Measurements from ENCODE around the gene GPX6. TPM values are rescaled to one million over a fixed set of nuclear protein-coding genes. Genes with fewer than 3 reads are reported as not detected.

GPX6 gene
- total RNA-seq, 4 donors from 2014 or later = not detected

- intact Hi-C loops (cut with DNase I; ENCODE audit: low total_unique reads) (no loop called here), in situ Hi-C loops (cut with MboI; ENCODE audit: low pct_ligation_motif_present in 1 of 4, low pct_unique_long_range_greater_than_20kb in 1 of 4, low sequenced_read_pairs in 3 of 4) (no loop called here)
- Histone ChIP-seq H3K27me3 (peaks cover 57% of the 10 kb centered on the region), H3K27ac (no peak overlapping the region), H3K4me1 (peaks cover 0 to 7% (median 2%) of the 10 kb centered on the region in 4 donors), H3K36me3 (no peaks in the 10 kb centered on the region), H3K4me3 (no peak overlapping the region), H3K9me3 (no peaks in the 10 kb centered on the region)
- WGBS, 2 donors (ENCODE audit: low coverage in 1 of 2) = 94% methylated on average over 1 of the region's 1 CpG; no CpG with 5 or more reads in 1 of the 2 donors
- no peak for DNase-seq
- TF ChIP-seq POLR2A (IDR thresholded peaks at IDR 0.05) (no peak), EP300 (IDR thresholded peaks at IDR 0.05; ENCODE audit: low read depth) (no peak), POLR2AphosphoS5 (IDR thresholded peaks at IDR 0.05) (no peak)
- TF ChIP-seq, protein P1, sequence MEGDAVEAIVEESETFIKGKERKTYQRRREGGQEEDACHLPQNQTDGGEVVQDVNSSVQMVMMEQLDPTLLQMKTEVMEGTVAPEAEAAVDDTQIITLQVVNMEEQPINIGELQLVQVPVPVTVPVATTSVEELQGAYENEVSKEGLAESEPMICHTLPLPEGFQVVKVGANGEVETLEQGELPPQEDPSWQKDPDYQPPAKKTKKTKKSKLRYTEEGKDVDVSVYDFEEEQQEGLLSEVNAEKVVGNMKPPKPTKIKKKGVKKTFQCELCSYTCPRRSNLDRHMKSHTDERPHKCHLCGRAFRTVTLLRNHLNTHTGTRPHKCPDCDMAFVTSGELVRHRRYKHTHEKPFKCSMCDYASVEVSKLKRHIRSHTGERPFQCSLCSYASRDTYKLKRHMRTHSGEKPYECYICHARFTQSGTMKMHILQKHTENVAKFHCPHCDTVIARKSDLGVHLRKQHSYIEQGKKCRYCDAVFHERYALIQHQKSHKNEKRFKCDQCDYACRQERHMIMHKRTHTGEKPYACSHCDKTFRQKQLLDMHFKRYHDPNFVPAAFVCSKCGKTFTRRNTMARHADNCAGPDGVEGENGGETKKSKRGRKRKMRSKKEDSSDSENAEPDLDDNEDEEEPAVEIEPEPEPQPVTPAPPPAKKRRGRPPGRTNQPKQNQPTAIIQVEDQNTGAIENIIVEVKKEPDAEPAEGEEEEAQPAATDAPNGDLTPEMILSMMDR (IDR thresholded peaks at IDR 0.05) = no peak
These were observed 29.1 kb downstream of the GPX6 start for GRCh38 chr6:28486533-28486932.

DNA sequence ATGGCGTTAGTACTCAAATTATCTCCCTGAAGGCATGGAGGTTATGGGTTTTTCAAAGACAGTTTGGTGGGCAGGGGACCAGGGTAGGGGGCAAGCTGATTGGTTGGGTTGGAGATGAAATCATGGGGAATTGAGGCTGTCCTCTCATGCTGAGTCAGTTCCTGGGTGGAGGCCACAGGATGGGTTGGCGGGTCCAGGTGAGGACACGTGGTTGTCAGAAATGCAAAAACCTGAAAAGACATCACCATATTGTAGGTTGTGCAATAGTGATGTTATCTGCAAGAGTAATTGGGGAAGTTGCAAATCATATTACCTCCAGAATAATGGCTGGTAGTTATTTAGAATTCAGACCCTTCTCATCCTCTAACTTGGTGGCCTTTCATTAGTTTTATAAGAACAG is 30.1 kb downstream of the GPX6 start:
- Histone ChIP-seq H3K36me3 (no peaks in the 10 kb centered on the region), H3K27ac (no peak overlapping the region), H3K4me3 (no peak overlapping the region), H3K4me1 (peaks cover 0 to 7% (median 2%) of the 10 kb centered on the region in 4 donors), H3K9me3 (no peaks in the 10 kb centered on the region), H3K27me3 (peaks cover 57% of the 10 kb centered on the region)
- no peak for DNase-seq
- TF ChIP-seq POLR2A (IDR thresholded peaks at IDR 0.05) (no peak), POLR2AphosphoS5 (IDR thresholded peaks at IDR 0.05) (no peak), EP300 (IDR thresholded peaks at IDR 0.05; ENCODE audit: low read depth) (no peak)
- TF ChIP-seq, protein P1 (IDR thresholded peaks at IDR 0.05) = no peak
- 90 to 100% methylated on average over 1 to 3 of the region's 3 CpGs for WGBS, 2 donors (ENCODE audit: low coverage in 1 of 2)
- intact Hi-C loops (cut with DNase I; ENCODE audit: low total_unique reads) (no loop called here), in situ Hi-C loops (cut with MboI; ENCODE audit: low pct_ligation_motif_present in 1 of 4, low pct_unique_long_range_greater_than_20kb in 1 of 4, low sequenced_read_pairs in 3 of 4) (no loop called here)

DNA sequence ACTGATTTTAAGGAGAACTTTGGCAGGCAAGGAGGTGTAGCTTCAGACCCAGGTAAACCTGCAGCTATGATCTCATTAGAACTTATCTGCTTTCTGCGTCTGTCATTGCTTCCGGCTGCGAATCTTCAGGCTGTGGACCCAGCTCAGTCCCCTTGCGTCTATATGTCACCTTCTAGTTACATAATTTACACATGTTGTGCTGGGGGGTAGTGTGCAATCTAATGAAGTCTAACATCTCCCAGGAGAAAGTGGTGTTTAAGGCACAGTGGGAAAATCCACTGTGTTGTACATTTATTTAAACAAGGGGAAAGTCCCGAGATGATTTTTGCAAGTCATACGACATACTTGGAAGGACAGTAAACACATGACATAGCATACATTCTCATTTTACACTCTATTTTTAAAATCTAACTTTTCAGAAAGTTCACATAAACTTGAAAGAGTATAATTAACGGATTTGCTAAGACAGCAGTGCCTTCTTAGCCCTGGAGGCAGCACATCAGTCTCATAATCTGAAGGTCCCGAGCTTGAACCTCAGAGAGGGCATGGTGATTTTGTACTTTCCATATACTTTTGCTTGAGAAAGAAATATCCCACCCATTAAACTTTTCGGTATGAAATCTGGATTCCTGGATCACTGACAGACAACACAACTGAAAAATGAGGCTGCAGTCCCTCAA is 35.2 kb downstream of the GPX6 start:
- DNase-seq = no peak
- Histone ChIP-seq H3K36me3 (no peaks in the 10 kb centered on the region), H3K27ac (no peak overlapping the region), H3K4me3 (no peak overlapping the region), H3K27me3 (peaks cover 60% of the 10 kb centered on the region), H3K4me1 (no peaks in the 10 kb centered on the region), H3K9me3 (no peaks in the 10 kb centered on the region)
- intact Hi-C loops (cut with DNase I; ENCODE audit: low total_unique reads) = no loop called here
- in situ Hi-C loops (cut with MboI; ENCODE audit: low pct_ligation_motif_present in 1 of 4, low pct_unique_long_range_greater_than_20kb in 1 of 4, low sequenced_read_pairs in 3 of 4) = no loop called here
- TF ChIP-seq POLR2A (IDR thresholded peaks at IDR 0.05) (no peak), POLR2AphosphoS5 (IDR thresholded peaks at IDR 0.05) (no peak), EP300 (IDR thresholded peaks at IDR 0.05; ENCODE audit: low read depth) (no peak)
- TF ChIP-seq, protein P1 (IDR thresholded peaks at IDR 0.05) = no peak
- WGBS, 2 donors (ENCODE audit: low coverage in 1 of 2) = 45 to 66% methylated on average over 4 to 9 of the region's 9 CpGs

GRCh38 chr6:28478518-28478917 is 37.1 kb downstream of the GPX6 start:
- 60 to 71% methylated on average over 12 of the region's 12 CpGs for WGBS, 2 donors (ENCODE audit: low coverage in 1 of 2)
- Histone ChIP-seq H3K9me3 (no peaks in the 10 kb centered on the region), H3K4me1 (no peaks in the 10 kb centered on the region), H3K27ac (no peak overlapping the region), H3K4me3 (no peak overlapping the region), H3K36me3 (no peaks in the 10 kb centered on the region), H3K27me3 (peaks cover 72% of the 10 kb centered on the region)
- intact Hi-C loops (cut with DNase I; ENCODE audit: low total_unique reads) (no loop called here), in situ Hi-C loops (cut with MboI; ENCODE audit: low pct_ligation_motif_present in 1 of 4, low pct_unique_long_range_greater_than_20kb in 1 of 4, low sequenced_read_pairs in 3 of 4) (no loop called here)
- no peak for TF ChIP-seq EP300 (IDR thresholded peaks at IDR 0.05; ENCODE audit: low read depth)
- TF ChIP-seq POLR2AphosphoS5 (IDR thresholded peaks at IDR 0.05) = no peak
- TF ChIP-seq, protein P1 (IDR thresholded peaks at IDR 0.05) = no peak
- TF ChIP-seq POLR2A (IDR thresholded peaks at IDR 0.05) = no peak
- DNase-seq = no peak
